ENCODE data around the gene EPHB3. TPM values are rescaled to one million over a fixed set of nuclear protein-coding genes. Genes with fewer than 3 reads are reported as not detected.

EPHB3 gene
- total and polyA plus RNA-seq, 4 donors = 3.1 to 20.5 (median 7.7) TPM

DNA sequence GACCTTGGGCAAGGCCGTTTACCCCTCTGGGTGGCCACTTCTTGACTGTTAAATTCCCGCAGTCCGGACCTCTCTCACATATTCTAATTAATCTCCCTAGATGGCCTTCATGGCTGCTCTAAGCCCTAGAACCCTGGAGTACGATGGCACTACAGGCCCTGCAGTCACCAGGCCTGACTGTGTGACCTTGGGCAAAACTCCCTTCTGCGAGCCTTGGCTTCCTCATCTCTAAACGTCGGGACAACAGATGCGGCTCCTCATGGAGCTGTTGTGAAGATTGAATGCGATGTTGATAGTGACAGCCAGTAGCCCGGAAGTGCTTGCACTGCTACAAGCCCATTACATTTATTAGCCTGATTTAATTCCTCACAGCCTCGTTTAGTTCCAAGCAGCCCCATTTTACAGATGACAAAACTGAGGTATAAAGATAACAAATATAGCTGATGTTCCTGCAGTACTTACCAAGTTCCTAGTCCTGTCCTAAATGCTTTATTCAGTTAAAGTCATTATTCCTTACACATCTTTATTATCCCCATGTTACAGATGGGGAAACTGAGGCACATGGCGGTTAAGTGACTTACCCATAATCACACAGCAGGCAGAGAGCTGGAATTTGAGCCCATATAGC, 10.3 kb downstream of the EPHB3 start:
- ATAC-seq (ENCODE audit: insufficient read depth, low FRiP score) (no peak), DNase-seq (no peak)
- Histone ChIP-seq H3K9me3 (ENCODE audit: control insufficient read depth in 4 of 4, insufficient read depth in 3 of 4, low read length in 3 of 4) (no peaks in the 10 kb centered on the region), H3K9ac (ENCODE audit: insufficient read depth in 1 of 2, low read length in 2 of 2) (no peak overlapping the region), H3K27ac (ENCODE audit: low read depth in 1 of 2, low read length in 1 of 2) (no peak overlapping the region), H3K36me3 (ENCODE audit: control insufficient read depth in 4 of 4, insufficient read depth in 4 of 4, low read length in 4 of 4) (peaks cover 0 to 30% (median 16%) of the 10 kb centered on the region in 4 donors), H3K4me1 (ENCODE audit: control insufficient read depth in 5 of 5, insufficient read depth in 5 of 5, low read length in 5 of 5) (peaks cover 0 to 46% (median 29%) of the 10 kb centered on the region in 5 donors), H3K4me3 (no peak overlapping the region), H3K27me3 (ENCODE audit: control insufficient read depth in 3 of 3, insufficient read depth in 3 of 3, low read length in 2 of 3) (no peaks in the 10 kb centered on the region)
- TF ChIP-seq, protein P1, sequence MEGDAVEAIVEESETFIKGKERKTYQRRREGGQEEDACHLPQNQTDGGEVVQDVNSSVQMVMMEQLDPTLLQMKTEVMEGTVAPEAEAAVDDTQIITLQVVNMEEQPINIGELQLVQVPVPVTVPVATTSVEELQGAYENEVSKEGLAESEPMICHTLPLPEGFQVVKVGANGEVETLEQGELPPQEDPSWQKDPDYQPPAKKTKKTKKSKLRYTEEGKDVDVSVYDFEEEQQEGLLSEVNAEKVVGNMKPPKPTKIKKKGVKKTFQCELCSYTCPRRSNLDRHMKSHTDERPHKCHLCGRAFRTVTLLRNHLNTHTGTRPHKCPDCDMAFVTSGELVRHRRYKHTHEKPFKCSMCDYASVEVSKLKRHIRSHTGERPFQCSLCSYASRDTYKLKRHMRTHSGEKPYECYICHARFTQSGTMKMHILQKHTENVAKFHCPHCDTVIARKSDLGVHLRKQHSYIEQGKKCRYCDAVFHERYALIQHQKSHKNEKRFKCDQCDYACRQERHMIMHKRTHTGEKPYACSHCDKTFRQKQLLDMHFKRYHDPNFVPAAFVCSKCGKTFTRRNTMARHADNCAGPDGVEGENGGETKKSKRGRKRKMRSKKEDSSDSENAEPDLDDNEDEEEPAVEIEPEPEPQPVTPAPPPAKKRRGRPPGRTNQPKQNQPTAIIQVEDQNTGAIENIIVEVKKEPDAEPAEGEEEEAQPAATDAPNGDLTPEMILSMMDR (IDR thresholded peaks at IDR 0.05; ENCODE audit: control extremely low read depth, extremely low read depth) = no peak
- 81 to 95% methylated on average over 12 of the region's 12 CpGs for WGBS, 2 donors

DNA sequence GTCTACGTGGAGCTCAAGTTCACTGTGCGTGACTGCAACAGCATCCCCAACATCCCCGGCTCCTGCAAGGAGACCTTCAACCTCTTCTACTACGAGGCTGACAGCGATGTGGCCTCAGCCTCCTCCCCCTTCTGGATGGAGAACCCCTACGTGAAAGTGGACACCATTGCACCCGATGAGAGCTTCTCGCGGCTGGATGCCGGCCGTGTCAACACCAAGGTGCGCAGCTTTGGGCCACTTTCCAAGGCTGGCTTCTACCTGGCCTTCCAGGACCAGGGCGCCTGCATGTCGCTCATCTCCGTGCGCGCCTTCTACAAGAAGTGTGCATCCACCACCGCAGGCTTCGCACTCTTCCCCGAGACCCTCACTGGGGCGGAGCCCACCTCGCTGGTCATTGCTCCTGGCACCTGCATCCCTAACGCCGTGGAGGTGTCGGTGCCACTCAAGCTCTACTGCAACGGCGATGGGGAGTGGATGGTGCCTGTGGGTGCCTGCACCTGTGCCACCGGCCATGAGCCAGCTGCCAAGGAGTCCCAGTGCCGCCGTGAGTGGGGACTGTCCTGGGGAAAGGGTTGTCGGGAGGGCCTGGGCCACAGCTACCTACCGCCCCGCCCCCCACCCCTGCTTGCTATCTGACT, 11.2 kb downstream of the EPHB3 start:
- peaks cover 0 to 39% (median 19%) of the 10 kb centered on the region in 4 donors for H3K36me3 ChIP-seq (ENCODE audit: control insufficient read depth in 4 of 4, insufficient read depth in 4 of 4, low read length in 4 of 4)
- DNase-seq = no peak
- WGBS, 2 donors = 92 to 97% methylated on average over 33 of the region's 33 CpGs

DNA sequence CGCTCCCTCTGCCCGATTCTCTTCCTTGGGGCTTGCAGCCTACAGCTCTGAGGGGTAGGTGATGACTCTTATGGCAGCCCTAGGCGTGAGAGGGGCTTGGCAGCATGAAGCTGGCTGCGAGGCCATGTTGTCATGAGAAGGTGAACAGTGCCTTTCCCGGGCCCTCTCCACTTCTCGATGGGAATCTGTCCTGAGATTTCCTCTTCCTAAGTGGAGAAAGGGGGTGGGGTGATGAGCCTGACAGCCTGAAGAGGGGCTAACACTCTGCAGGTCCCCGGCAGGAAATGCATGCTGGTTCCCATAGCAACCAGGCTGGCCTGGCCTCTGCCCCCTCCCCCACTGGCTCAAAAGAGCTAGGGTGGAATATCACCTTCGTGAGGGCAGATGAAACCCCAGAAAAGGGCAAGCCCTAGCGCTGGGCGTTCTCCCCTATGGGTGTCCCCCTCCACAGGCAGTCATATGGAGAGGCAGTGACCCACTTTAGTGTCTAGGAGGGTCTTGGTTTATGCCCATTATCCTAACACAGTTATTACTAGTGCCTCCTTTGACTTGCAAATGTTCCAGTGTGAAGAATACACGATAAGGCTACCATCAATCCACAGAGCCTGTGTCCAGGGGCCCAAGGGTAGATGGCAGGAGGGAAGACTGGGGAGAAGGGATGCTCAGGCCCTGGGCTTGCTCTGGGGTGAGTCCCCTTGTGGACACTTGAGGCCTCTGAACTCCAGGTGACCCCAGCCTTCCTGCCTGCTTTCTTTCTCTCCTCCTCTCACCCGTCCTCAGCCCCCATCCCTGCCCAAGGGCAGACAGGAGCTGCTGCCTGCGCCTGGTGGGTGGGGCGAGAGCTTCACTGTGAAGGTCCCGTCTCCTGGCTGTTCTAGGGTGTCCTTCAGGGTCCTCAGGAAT, 13.2 kb downstream of the EPHB3 start:
- Histone ChIP-seq H3K9me3 (ENCODE audit: control insufficient read depth in 4 of 4, insufficient read depth in 3 of 4, low read length in 3 of 4) (no peaks in the 10 kb centered on the region), H3K36me3 (ENCODE audit: control insufficient read depth in 4 of 4, insufficient read depth in 4 of 4, low read length in 4 of 4) (peaks cover 0 to 51% (median 29%) of the 10 kb centered on the region in 4 donors), H3K27me3 (ENCODE audit: control insufficient read depth in 3 of 3, insufficient read depth in 3 of 3, low read length in 2 of 3) (no peaks in the 10 kb centered on the region), H3K9ac (ENCODE audit: insufficient read depth in 1 of 2, low read length in 2 of 2) (peak overlapping the region in 1 of 2 donors; percentile 5), H3K4me1 (ENCODE audit: control insufficient read depth in 5 of 5, insufficient read depth in 5 of 5, low read length in 5 of 5) (peaks cover 0 to 24% (median 13%) of the 10 kb centered on the region in 5 donors), H3K27ac (ENCODE audit: low read depth in 1 of 2, low read length in 1 of 2) (no peak overlapping the region), H3K4me3 (no peak overlapping the region)
- TF ChIP-seq, protein P1 (IDR thresholded peaks at IDR 0.05; ENCODE audit: control extremely low read depth, extremely low read depth) = no peak
- WGBS, 2 donors = 77 to 82% methylated on average over 14 to 15 of the region's 15 CpGs
- DNase-seq = peak; percentile 61 to 73 (median 69)
- no peak for ATAC-seq (ENCODE audit: insufficient read depth, low FRiP score)

More for the DNA sequence above, 11.2 kb downstream of the EPHB3 start:
- H3K27me3 ChIP-seq (ENCODE audit: control insufficient read depth in 3 of 3, insufficient read depth in 3 of 3, low read length in 2 of 3) = no peaks in the 10 kb centered on the region
- H3K9ac ChIP-seq (ENCODE audit: insufficient read depth in 1 of 2, low read length in 2 of 2) = no peak overlapping the region
- H3K4me1 ChIP-seq (ENCODE audit: control insufficient read depth in 5 of 5, insufficient read depth in 5 of 5, low read length in 5 of 5) = peaks cover 0 to 37% (median 20%) of the 10 kb centered on the region in 5 donors
- ATAC-seq (ENCODE audit: insufficient read depth, low FRiP score) = no peak
- H3K4me3 ChIP-seq = no peak overlapping the region
- TF ChIP-seq, protein P1 (IDR thresholded peaks at IDR 0.05; ENCODE audit: control extremely low read depth, extremely low read depth) = no peak
- H3K9me3 ChIP-seq (ENCODE audit: control insufficient read depth in 4 of 4, insufficient read depth in 3 of 4, low read length in 3 of 4) = no peaks in the 10 kb centered on the region
- no peak overlapping the region for H3K27ac ChIP-seq (ENCODE audit: low read depth in 1 of 2, low read length in 1 of 2)
